Islet of Langerhans (tissue), 1 donor: Measurements from ENCODE around the gene ANKRD33B.
"Not testable (repeated sequence)": the region's sequence is repeated elsewhere in the genome, so short reads cannot be mapped to it uniquely, and the experiment has no call there.

ENCODE experiments used
- FAIRE-seq: peaks from one replicate; lab custom pipeline; 2011; peaks lifted over from hg19 to GRCh38; lab: Jason Lieb, UNC

The ANKRD33B gene

GRCh38 chr5:10637944-10638343 is 74.1 kb downstream of the ANKRD33B start:
- FAIRE-seq, result no peak

- not testable (repeated sequence) for FAIRE-seq
Observed at GRCh38 chr5:10638723-10639122, 74.9 kb downstream of the ANKRD33B start.

- FAIRE-seq, result no peak
Observed at GRCh38 chr5:10639846-10640368, 76.0 kb downstream of the ANKRD33B start.

- no peak for FAIRE-seq
Observed at GRCh38 chr5:10642367-10642766, 78.5 kb downstream of the ANKRD33B start.

- FAIRE-seq, result no peak
Observed at GRCh38 chr5:10644192-10644591, 80.3 kb downstream of the ANKRD33B start.

- FAIRE-seq, result no peak
Observed at GRCh38 chr5:10645146-10645545, 81.3 kb downstream of the ANKRD33B start.

- no peak for FAIRE-seq
Observed at GRCh38 chr5:10645671-10646070, 81.8 kb downstream of the ANKRD33B start.

- no peak for FAIRE-seq
Observed at GRCh38 chr5:10647640-10648039, 83.8 kb downstream of the ANKRD33B start.

GRCh38 chr5:10648806-10649665 is 85.2 kb downstream of the ANKRD33B start:
- no peak for FAIRE-seq

GRCh38 chr5:10649666-10650380 is 86.0 kb downstream of the ANKRD33B start:
- no peak for FAIRE-seq

- FAIRE-seq, result no peak
Observed at GRCh38 chr5:10652151-10652550, 88.3 kb downstream of the ANKRD33B start.

- no peak for FAIRE-seq
Observed at GRCh38 chr5:10652606-10653005, 88.7 kb downstream of the ANKRD33B start.

GRCh38 chr5:10653043-10653442 is 89.2 kb downstream of the ANKRD33B start:
- no peak for FAIRE-seq

- FAIRE-seq, result no peak
Observed at GRCh38 chr5:10653751-10654400, 90.0 kb downstream of the ANKRD33B start.

GRCh38 chr5:10654566-10654965 is 90.7 kb downstream of the ANKRD33B start:
- no peak for FAIRE-seq

- no peak for FAIRE-seq
Observed at GRCh38 chr5:10655161-10655971, 91.5 kb downstream of the ANKRD33B start.

GRCh38 chr5:10655972-10656830 is 92.3 kb downstream of the ANKRD33B start:
- FAIRE-seq, result no peak

GRCh38 chr5:10658265-10658664 is 94.4 kb downstream of the ANKRD33B start:
- FAIRE-seq, result no peak

- FAIRE-seq, result no peak
Observed at GRCh38 chr5:10660135-10660534, 96.3 kb downstream of the ANKRD33B start.

- FAIRE-seq, result no peak
Observed at GRCh38 chr5:10660720-10661387, 97.0 kb downstream of the ANKRD33B start.
